NCI-H510A treated with DMSO at 0.1 percent for 48 hours (cell line): ENCODE measurements around the gene PBX1.
"Not testable (repeated sequence)": the region's sequence is repeated elsewhere in the genome, so short reads cannot be mapped to it uniquely, and the experiment has no call there.

ENCODE experiments used
- DNase-seq: peaks from one replicate; lab custom pipeline; 2025; lab: John Stamatoyannopoulos, UW

The PBX1 gene

DNA sequence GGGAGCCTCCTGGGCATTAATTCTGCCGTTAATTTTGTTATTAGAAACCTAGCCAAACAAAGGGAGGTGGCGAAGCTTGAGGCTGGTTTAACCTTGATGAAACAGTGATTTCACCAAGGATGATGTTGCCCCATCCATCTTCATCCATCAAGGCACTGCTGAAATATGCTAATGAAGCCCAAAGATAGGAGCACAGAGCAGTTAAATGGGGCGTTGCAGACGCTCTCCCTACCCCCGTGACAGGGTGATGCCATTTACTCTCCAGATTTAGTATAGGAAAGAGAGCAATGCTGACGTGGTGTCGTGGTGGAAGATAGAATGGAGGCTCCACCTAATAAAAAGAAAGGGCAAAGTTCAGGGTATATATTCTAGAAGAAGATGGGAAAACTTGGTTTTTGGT, 84.0 kb downstream of the PBX1 start:
- DNase-seq: no peak

DNA sequence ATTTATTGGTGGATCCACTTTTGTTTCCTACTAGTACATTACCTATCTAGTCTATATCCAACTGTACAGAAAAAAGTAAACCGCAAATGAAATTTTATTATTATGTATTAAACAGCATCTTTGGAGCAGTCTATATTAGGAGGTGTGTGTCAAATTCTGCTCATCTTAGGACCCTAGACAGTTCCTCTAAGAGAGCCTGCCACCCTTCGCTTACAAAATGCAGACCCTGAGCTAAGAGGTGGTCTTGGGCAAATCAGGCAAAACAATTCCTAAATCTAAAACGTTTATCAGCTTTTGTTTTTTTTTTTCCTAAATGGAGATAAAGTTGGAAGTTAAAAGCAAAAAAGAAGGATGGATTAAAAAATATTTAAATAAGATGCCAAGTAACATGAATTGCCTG, 85.3 kb downstream of the PBX1 start:
- no peak for DNase-seq

DNA sequence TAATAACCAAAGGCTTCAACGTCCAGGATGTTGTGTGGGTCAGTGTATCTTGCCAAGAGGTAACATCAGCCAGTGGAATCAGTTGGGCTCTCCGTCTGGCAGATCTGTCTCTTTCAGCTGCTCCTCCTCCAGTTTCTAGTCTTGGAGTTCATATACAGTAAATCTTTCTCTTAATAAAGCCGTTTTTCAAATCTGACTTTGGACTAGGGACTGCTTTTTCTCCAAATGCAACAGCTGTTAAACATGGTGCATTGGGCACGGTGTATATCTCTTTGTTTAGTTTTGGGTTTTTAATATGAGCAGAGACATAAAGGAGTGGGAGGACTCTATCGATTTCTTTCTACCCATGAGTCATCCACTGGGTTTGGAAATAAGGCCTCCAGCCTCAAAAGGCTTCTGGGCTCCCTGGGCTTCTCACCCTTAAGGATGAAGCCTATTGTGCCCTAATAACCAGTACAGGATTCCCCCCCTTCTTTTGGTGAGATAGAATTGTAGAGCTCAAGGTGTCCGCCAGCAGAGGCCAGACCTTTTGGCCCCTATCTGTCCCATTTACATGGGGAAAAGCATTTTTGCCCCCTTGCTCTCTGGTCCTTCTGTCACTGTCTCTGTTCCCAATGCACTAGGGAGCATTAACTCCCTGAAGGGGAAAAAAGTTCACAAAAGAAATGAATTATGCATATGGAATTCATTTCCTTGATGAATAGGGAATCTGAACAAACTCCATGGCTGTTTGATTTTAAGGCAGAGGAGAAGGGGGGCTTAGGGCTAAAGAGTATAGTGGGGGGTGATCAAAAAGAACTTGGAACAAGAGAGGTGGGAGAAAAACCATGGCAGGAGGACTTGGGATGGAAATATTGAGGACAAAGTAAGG, 86.0 kb downstream of the PBX1 start:
- no peak for DNase-seq

DNA sequence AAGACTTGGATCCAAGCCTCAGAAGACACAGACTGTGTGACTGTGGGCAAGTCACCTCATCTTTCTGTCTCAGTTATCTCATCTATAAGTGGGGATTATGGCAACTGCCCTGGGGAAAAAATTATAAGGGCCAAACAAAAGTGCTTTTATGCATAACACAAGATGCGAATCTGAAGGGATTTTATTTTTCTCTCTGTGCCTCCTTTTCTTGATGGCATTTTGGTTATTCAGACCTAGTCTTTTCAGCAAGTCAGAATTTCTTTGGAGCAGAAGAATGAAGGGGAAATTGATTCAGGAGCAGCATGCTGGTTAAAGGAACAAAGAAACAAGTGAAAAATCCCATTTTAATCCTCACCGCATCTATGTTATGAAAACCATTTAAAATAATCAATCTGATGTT, 86.9 kb downstream of the PBX1 start:
- DNase-seq: no peak

GRCh38 chr1:164647211-164647610, 88.2 kb downstream of the PBX1 start:
- no peak for DNase-seq

DNA sequence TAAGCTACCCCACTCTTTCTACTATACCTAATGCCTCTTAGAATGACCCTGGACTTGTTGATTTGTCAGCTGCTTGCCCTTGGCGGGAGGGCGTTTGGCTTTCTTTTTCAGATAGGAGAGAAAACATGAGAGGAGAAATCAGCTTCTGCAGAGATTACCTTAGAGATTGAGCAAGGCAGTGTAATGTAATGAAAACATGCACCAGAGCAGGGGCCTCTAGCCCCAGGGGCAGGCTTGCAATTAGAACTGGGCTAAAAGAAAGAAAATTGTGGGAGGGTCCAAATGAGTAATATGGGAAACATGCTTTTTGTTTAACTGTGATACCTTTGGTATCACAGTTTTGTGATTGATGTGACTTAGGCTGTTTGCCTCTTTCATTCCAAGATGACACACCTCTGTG, 89.7 kb downstream of the PBX1 start:
- DNase-seq: no peak

DNA sequence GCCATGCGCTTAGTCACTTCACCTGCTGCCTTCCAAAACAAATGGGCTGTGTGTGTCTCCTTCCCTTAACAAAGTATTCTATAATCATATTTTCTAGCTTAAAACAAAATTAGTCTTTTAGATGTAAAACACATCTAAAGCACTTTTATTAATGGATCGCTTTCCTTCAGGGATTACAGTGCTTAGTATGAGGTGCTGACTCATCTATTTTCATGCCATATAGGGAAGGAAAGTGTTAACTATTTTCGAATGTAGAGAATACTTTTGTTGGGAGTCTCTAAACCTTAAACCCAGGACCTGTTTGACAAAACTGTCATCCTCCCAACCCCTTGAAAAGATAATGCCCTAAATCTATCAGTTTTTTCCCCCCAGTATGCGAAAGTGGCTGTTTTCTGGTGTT, 90.2 kb downstream of the PBX1 start:
- DNase-seq: no peak

- no peak for DNase-seq
Measured at GRCh38 chr1:164650531-164650930, 91.5 kb downstream of the PBX1 start.

- DNase-seq: no peak
Measured at GRCh38 chr1:164651351-164651951, 92.5 kb downstream of the PBX1 start.

- DNase-seq: not testable (repeated sequence)
Measured at GRCh38 chr1:164652969-164653368, 94.0 kb downstream of the PBX1 start.

DNA sequence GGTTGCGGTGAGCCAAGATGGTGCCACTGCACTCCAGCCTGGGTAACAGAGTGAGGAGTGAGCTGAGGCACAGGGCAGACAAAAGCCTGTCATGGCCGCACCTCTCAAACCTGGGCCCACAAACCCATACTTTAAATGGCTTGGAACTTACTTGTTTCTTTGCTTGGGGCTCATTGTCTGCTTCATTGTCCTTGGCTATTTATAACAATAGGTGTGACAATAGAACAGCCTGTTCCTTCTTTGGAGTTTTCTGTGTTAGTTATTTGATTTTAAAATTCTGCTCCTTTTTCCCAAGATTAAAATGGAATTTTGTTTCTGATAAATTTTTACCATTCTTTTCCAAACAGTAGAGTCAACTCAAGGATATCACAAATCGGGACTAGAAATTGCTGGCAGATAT, 94.7 kb downstream of the PBX1 start:
- no peak for DNase-seq

- no peak for DNase-seq
Measured at GRCh38 chr1:164654200-164654599, 95.2 kb downstream of the PBX1 start.

- no peak for DNase-seq
Measured at GRCh38 chr1:164658864-164659263, 99.9 kb downstream of the PBX1 start.

DNA sequence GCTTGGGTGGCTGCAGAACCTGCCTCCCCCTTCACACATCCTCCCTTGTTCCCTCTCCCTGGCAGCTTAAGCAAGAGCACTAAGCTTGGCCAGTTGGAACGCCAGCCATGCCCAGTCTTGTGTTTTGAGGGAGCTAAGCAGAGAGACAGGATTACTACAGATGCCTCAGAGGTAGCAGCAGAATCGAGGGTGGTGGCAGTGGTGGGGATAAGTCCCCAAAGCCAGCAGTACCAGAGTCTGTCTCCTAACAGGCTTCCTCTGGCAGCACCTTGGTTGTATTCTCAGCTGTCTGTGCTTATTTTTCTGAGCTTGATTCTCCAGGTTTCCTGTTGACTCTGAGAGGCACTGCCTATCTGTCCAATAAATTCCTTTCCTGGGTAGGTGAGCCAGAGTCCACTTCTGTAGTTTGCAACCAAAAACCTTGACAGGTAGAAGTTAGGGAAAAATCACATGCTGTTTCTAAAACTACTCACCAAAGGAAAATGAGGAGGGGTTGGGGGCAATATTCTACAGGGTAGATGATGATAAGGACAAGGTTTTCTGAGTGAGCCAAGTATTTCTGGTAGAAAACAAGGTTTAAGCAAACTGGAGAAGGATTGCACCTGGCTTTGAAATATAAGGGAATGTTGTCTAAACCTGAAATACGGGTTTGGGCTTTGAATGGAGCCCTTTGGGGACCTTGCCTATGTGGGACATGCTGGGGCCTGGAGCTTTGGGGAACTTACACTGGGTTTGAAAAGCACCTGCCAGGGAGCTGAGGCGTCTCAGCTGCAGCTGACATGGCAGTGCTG, 100.8 kb downstream of the PBX1 start:
- peak; percentile 67 for DNase-seq

- peak; percentile 56 for DNase-seq
Measured at GRCh38 chr1:164660412-164660772, 101.4 kb downstream of the PBX1 start.

- no peak for DNase-seq
Measured at GRCh38 chr1:164660775-164661174, 101.8 kb downstream of the PBX1 start.

DNA sequence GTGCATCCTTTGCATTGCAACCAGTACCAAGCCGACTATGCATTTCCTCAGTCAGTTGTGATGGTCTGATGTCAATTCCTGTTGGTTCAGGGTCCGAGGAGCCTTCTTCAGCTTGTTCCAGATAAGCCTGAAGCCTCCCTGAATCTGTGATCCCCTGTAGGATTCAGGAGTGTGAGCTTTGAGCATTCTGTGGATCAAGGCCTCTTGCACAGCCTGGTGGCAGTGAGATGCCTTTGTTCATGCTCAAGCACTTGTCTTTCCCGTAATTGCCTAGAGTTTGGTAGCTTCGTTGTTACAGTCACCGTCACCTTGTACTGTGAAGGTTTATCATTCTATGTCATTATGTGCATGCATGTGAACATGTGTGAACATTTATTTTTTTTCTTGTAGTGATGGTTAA, 103.5 kb downstream of the PBX1 start:
- DNase-seq: no peak

DNA sequence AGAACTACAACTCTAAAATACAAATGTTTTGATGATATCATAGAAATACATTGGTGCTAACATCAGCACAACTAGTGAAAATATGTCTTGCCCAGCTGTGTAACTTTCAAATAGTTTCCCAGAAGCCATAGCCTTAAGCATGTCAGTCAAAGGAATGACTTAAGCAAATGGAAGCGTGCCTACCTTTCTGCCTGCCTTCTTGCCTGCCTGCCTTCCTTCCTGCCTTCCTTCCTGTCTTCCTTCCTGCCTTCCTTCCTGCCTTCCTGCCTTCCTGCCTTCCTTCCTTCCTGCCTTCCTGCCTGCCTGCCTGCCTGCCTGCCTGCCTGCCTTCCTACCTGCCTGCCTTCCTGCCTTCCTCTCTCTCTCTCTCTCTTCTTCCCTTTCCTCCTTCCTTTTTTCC, 104.0 kb downstream of the PBX1 start:
- DNase-seq: no peak

DNA sequence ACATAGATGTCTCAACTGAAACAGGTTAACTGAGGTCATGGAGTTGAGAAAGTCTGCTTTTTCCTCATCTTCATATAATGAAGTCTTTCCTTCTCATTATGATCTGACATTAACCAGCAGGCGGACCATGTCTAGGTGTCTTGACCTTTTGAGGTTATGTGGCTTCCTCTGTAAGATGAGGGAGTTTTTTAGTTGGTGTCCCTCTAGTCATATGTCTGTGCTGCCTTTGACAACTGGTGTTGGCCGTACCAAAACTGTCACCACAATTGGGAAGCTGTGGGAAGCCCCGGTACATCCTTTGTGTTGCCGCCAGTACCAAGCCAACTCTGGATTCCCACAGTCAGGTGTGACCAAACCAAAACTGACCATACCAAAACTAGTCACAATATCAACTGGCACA, 105.1 kb downstream of the PBX1 start:
- no peak for DNase-seq

DNA sequence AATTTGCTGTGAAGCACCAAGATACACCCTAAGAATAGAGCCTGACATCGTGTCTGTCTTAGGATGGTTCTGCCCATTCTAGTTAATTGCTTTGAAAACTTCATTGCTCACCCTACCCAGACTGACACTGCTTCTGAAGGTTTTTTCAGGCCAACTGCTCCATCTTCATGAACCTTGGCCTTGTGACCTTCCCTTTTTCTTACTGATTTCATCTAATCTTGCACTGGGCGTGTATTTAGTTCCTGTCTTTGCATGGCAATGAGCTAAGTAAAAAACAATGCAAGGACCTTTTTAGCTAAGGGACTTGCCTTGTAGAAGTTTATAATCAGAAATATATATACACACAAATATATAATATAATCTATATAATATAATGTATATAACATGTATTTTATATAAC, 108.0 kb downstream of the PBX1 start:
- no peak for DNase-seq

GRCh38 chr1:164667600-164667999, 108.6 kb downstream of the PBX1 start:
- DNase-seq: no peak

GRCh38 chr1:164668491-164669400, 109.8 kb downstream of the PBX1 start:
- DNase-seq: no peak
